Gastroesophageal sphincter (tissue), 3 donors: ENCODE data around the gene ZNF491.

Experiments
- CTCF ChIP-seq, 4 experiments: fragments of 200-600 bp in 2 of 4; fragments of 450-650 bp in 2 of 4; sonication (generic) in 1 of 4; IDR thresholded peaks; one replicate each; pipeline ENCODE4 v1.5.1; 2017 to 2019; ENCODE audit warnings: antibody characterized with exemption in 4 of 4, mild to moderate bottlenecking in 2 of 4, moderate library complexity in 2 of 4
- POLR2A ChIP-seq, 2 donors: fragments of 450-650 bp; IDR thresholded peaks; one replicate each; pipeline ENCODE4 v1.6.1; 2017; ENCODE audit warnings: antibody characterized with exemption in 2 of 2, mild to moderate bottlenecking in 2 of 2, moderate library complexity in 1 of 2

GRCh38 chr19:11763611-11764010 lies 34.7 kb upstream of the ZNF491 start:
- TF ChIP-seq CTCF (IDR thresholded peaks at IDR 0.05): no peak
- TF ChIP-seq POLR2A (IDR thresholded peaks at IDR 0.05): no peak
